ENCODE data around the gene IPCEF1. TPM values are rescaled to one million over a fixed set of nuclear protein-coding genes. Genes with fewer than 3 reads are reported as not detected.

IPCEF1 gene
- total and polyA plus RNA-seq, 2 of the 8 experiments (the other 6 are each of a cell fraction or from before 2014, with no cell fraction given), result 0.41 to 0.78 TPM

DNA sequence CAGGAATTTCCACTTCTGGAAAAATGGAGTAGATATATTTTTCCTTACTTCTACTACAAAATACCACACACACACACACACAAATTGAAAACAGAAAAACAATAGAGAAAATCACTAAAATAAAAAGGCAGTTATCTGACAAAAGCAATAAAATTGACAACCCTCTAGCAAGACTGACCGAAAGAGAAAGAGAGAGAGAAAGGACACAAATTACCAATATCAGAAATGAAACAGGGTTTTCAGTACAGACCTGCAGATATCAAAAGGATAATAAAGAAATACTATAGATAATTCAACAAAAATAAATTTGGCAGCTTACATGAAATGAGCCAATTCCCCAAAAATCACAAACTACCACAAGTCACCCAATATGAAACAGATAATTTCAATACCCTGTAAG, 212.8 kb downstream of the IPCEF1 start (continued):
- TF ChIP-seq, protein P1, sequence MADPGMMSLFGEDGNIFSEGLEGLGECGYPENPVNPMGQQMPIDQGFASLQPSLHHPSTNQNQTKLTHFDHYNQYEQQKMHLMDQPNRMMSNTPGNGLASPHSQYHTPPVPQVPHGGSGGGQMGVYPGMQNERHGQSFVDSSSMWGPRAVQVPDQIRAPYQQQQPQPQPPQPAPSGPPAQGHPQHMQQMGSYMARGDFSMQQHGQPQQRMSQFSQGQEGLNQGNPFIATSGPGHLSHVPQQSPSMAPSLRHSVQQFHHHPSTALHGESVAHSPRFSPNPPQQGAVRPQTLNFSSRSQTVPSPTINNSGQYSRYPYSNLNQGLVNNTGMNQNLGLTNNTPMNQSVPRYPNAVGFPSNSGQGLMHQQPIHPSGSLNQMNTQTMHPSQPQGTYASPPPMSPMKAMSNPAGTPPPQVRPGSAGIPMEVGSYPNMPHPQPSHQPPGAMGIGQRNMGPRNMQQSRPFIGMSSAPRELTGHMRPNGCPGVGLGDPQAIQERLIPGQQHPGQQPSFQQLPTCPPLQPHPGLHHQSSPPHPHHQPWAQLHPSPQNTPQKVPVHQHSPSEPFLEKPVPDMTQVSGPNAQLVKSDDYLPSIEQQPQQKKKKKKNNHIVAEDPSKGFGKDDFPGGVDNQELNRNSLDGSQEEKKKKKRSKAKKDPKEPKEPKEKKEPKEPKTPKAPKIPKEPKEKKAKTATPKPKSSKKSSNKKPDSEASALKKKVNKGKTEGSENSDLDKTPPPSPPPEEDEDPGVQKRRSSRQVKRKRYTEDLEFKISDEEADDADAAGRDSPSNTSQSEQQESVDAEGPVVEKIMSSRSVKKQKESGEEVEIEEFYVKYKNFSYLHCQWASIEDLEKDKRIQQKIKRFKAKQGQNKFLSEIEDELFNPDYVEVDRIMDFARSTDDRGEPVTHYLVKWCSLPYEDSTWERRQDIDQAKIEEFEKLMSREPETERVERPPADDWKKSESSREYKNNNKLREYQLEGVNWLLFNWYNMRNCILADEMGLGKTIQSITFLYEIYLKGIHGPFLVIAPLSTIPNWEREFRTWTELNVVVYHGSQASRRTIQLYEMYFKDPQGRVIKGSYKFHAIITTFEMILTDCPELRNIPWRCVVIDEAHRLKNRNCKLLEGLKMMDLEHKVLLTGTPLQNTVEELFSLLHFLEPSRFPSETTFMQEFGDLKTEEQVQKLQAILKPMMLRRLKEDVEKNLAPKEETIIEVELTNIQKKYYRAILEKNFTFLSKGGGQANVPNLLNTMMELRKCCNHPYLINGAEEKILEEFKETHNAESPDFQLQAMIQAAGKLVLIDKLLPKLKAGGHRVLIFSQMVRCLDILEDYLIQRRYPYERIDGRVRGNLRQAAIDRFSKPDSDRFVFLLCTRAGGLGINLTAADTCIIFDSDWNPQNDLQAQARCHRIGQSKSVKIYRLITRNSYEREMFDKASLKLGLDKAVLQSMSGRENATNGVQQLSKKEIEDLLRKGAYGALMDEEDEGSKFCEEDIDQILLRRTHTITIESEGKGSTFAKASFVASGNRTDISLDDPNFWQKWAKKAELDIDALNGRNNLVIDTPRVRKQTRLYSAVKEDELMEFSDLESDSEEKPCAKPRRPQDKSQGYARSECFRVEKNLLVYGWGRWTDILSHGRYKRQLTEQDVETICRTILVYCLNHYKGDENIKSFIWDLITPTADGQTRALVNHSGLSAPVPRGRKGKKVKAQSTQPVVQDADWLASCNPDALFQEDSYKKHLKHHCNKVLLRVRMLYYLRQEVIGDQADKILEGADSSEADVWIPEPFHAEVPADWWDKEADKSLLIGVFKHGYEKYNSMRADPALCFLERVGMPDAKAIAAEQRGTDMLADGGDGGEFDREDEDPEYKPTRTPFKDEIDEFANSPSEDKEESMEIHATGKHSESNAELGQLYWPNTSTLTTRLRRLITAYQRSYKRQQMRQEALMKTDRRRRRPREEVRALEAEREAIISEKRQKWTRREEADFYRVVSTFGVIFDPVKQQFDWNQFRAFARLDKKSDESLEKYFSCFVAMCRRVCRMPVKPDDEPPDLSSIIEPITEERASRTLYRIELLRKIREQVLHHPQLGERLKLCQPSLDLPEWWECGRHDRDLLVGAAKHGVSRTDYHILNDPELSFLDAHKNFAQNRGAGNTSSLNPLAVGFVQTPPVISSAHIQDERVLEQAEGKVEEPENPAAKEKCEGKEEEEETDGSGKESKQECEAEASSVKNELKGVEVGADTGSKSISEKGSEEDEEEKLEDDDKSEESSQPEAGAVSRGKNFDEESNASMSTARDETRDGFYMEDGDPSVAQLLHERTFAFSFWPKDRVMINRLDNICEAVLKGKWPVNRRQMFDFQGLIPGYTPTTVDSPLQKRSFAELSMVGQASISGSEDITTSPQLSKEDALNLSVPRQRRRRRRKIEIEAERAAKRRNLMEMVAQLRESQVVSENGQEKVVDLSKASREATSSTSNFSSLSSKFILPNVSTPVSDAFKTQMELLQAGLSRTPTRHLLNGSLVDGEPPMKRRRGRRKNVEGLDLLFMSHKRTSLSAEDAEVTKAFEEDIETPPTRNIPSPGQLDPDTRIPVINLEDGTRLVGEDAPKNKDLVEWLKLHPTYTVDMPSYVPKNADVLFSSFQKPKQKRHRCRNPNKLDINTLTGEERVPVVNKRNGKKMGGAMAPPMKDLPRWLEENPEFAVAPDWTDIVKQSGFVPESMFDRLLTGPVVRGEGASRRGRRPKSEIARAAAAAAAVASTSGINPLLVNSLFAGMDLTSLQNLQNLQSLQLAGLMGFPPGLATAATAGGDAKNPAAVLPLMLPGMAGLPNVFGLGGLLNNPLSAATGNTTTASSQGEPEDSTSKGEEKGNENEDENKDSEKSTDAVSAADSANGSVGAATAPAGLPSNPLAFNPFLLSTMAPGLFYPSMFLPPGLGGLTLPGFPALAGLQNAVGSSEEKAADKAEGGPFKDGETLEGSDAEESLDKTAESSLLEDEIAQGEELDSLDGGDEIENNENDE (IDR thresholded peaks at IDR 0.05; ENCODE audit: insufficient replicate concordance, low read length), result no peak
- TF ChIP-seq RBBP5 (IDR thresholded peaks at IDR 0.05; ENCODE audit: borderline replicate concordance, low read depth, low read length) (no peak), JUND (IDR thresholded peaks at IDR 0.05; ENCODE audit: low read length) (no peak), TCF12 (IDR thresholded peaks at IDR 0.05; ENCODE audit: low read depth, low read length) (no peak)
